Effector memory CD4-positive, alpha-beta T cell (primary cell): Measurements from ENCODE around the gene CACNB1.
A peak's percentile ranks its signal among the peaks of the same experiment; 100 is the strongest.

Source experiments
- DNase-seq, 3 donors: peaks; one replicate each; pipeline ENCODE4 v3.0.0-alpha.2; 2020
- H3K27ac ChIP-seq: 2 replicates; pipeline ENCODE4 v1.7.0; 2013; ENCODE audit warnings: mild to moderate bottlenecking, low read length, moderate library complexity; ENCODE audit not compliant: insufficient read depth, poor library complexity, severe bottlenecking
- H3K27me3 ChIP-seq: replicated peaks from 2 replicates; pipeline ENCODE4 v1.7.0; 2013; ENCODE audit warnings: mild to moderate bottlenecking, low read length; ENCODE audit not compliant: insufficient read depth, control insufficient read depth, poor library complexity, severe bottlenecking
- H3K36me3 ChIP-seq: 2 replicates; pipeline ENCODE4 v1.7.0; 2013; ENCODE audit warnings: mild to moderate bottlenecking, low read length, moderate library complexity; ENCODE audit not compliant: control insufficient read depth, insufficient read depth
- H3K4me1 ChIP-seq: 2 replicates; pipeline ENCODE4 v1.7.0; 2013; ENCODE audit warnings: low read length, mild to moderate bottlenecking; ENCODE audit not compliant: control insufficient read depth, insufficient read depth, poor library complexity, severe bottlenecking
- H3K4me3 ChIP-seq: 2 replicates; pipeline ENCODE4 v1.7.0; 2013; ENCODE audit warnings: low read length, low read depth, mild to moderate bottlenecking; ENCODE audit not compliant: insufficient read depth, poor library complexity, severe bottlenecking
- H3K9me3 ChIP-seq: 2 replicates; pipeline ENCODE4 v1.7.0; 2013; ENCODE audit warnings: mild to moderate bottlenecking, low read length, moderate library complexity; ENCODE audit not compliant: control insufficient read depth

The CACNB1 gene

GRCh38 chr17:39151943-39152818 is 45.3 kb downstream of the CACNB1 start:
- peaks cover 15% of the 10 kb centered on the region for H3K4me1 ChIP-seq
- H3K27ac ChIP-seq = peak overlapping the region; percentile 56
- no peaks in the 10 kb centered on the region for H3K9me3 ChIP-seq
- peak in 1 of 3 donors; percentile 20 for DNase-seq
- H3K36me3 ChIP-seq = no peaks in the 10 kb centered on the region
- H3K4me3 ChIP-seq = peak overlapping the region; percentile 90
- peaks cover 8% of the 10 kb centered on the region for H3K27me3 ChIP-seq

- H3K4me1 ChIP-seq = peaks cover 15% of the 10 kb centered on the region
- no peak for DNase-seq
- peak within 1 kb of the TSS; percentile 56 for H3K27ac ChIP-seq
Measured at GRCh38 chr17:39151150-39151942, 46.1 kb downstream of the CACNB1 start, which contains the start of gene PLXDC1. TSS of gene PLXDC1 (minus strand) at chr17:39151637. CDS start at chr17:39151437, 200 bp downstream.

GRCh38 chr17:39150795-39151149 is 46.7 kb downstream of the CACNB1 start:
- no peaks in the 10 kb centered on the region for H3K36me3 ChIP-seq
- peaks cover 8% of the 10 kb centered on the region for H3K27me3 ChIP-seq
- peaks cover 15% of the 10 kb centered on the region for H3K4me1 ChIP-seq
- H3K27ac ChIP-seq = no peak overlapping the region
- H3K4me3 ChIP-seq = peak overlapping the region; percentile 45
- no peaks in the 10 kb centered on the region for H3K9me3 ChIP-seq
- DNase-seq = no peak

More at GRCh38 chr17:39151150-39151942, 46.1 kb downstream of the CACNB1 start, which contains the start of gene PLXDC1:
- H3K4me3 ChIP-seq = peak within 1 kb of the TSS; percentile 90
- H3K27me3 ChIP-seq = peaks cover 8% of the 10 kb centered on the region
- no peaks in the 10 kb centered on the region for H3K36me3 ChIP-seq
- H3K9me3 ChIP-seq = no peaks in the 10 kb centered on the region

- H3K4me1 ChIP-seq = peaks cover 15% of the 10 kb centered on the region
- H3K4me3 ChIP-seq = no peak overlapping the region
- no peak for DNase-seq
- H3K27me3 ChIP-seq = peaks cover 8% of the 10 kb centered on the region
- H3K9me3 ChIP-seq = no peaks in the 10 kb centered on the region
- no peaks in the 10 kb centered on the region for H3K36me3 ChIP-seq
- no peak overlapping the region for H3K27ac ChIP-seq
Measured at GRCh38 chr17:39150104-39150634, 47.3 kb downstream of the CACNB1 start.

- peaks cover 14% of the 10 kb centered on the region for H3K4me1 ChIP-seq
- H3K9me3 ChIP-seq = no peaks in the 10 kb centered on the region
- no peaks in the 10 kb centered on the region for H3K36me3 ChIP-seq
- DNase-seq = no peak
- H3K27me3 ChIP-seq = peaks cover 8% of the 10 kb centered on the region
- no peak overlapping the region for H3K27ac ChIP-seq
- no peak overlapping the region for H3K4me3 ChIP-seq
Measured at GRCh38 chr17:39147221-39148185, 50.0 kb downstream of the CACNB1 start.

- Histone ChIP-seq H3K9me3 (no peaks in the 10 kb centered on the region), H3K27me3 (peaks cover 8% of the 10 kb centered on the region), H3K4me3 (no peak overlapping the region), H3K27ac (no peak overlapping the region), H3K4me1 (peaks cover 5% of the 10 kb centered on the region), H3K36me3 (no peaks in the 10 kb centered on the region)
- no peak for DNase-seq
Measured at GRCh38 chr17:39146273-39146672, 51.2 kb downstream of the CACNB1 start.

- no peak overlapping the region for H3K27ac ChIP-seq
- no peak overlapping the region for H3K4me3 ChIP-seq
- H3K9me3 ChIP-seq = no peaks in the 10 kb centered on the region
- no peak for DNase-seq
- no peaks in the 10 kb centered on the region for H3K27me3 ChIP-seq
- H3K4me1 ChIP-seq = no peaks in the 10 kb centered on the region
- H3K36me3 ChIP-seq = no peaks in the 10 kb centered on the region
Measured at GRCh38 chr17:39145143-39145542, 52.3 kb downstream of the CACNB1 start.

- no peaks in the 10 kb centered on the region for H3K4me1 ChIP-seq
- no peak for DNase-seq
- no peaks in the 10 kb centered on the region for H3K36me3 ChIP-seq
- no peak overlapping the region for H3K27ac ChIP-seq
- H3K4me3 ChIP-seq = no peak overlapping the region
- no peaks in the 10 kb centered on the region for H3K27me3 ChIP-seq
- H3K9me3 ChIP-seq = no peaks in the 10 kb centered on the region
Measured at GRCh38 chr17:39144416-39144840, 53.0 kb downstream of the CACNB1 start.

- Histone ChIP-seq H3K9me3 (no peaks in the 10 kb centered on the region), H3K4me1 (no peaks in the 10 kb centered on the region), H3K27ac (no peak overlapping the region), H3K36me3 (no peaks in the 10 kb centered on the region), H3K27me3 (no peaks in the 10 kb centered on the region), H3K4me3 (no peak overlapping the region)
- no peak for DNase-seq
Measured at GRCh38 chr17:39143552-39144093, 53.8 kb downstream of the CACNB1 start.
